GM19467 (cell line): ENCODE measurements around the gene USP40.

Experiments
- ATAC-seq: cut with Tn5 transposase; IDR thresholded peaks from one replicate; pipeline ENCODE4 v1.9.1; 2021; ENCODE audit warnings: mild to moderate bottlenecking, moderate library complexity; ENCODE audit not compliant: unreplicated experiment

The USP40 gene

GRCh38 chr2:233446606-233447305 lies 119.8 kb downstream of the USP40 start:
- ATAC-seq: no peak

GRCh38 chr2:233446121-233446520 lies 120.5 kb downstream of the USP40 start:
- ATAC-seq: no peak

- ATAC-seq: no peak
Measured at GRCh38 chr2:233445152-233445830, 121.3 kb downstream of the USP40 start.

GRCh38 chr2:233444501-233444900 lies 122.1 kb downstream of the USP40 start:
- no peak for ATAC-seq

GRCh38 chr2:233443511-233444183 lies 122.9 kb downstream of the USP40 start:
- peak; percentile 51 for ATAC-seq

GRCh38 chr2:233442028-233442310 lies 124.6 kb downstream of the USP40 start:
- ATAC-seq: no peak

GRCh38 chr2:233441161-233442027 lies 125.2 kb downstream of the USP40 start:
- no peak for ATAC-seq

GRCh38 chr2:233440714-233441113 lies 125.9 kb downstream of the USP40 start:
- ATAC-seq: no peak

GRCh38 chr2:233440314-233440713 lies 126.3 kb downstream of the USP40 start:
- no peak for ATAC-seq

- ATAC-seq: no peak
Measured at GRCh38 chr2:233439191-233439590, 127.4 kb downstream of the USP40 start.

GRCh38 chr2:233438573-233439147 lies 127.9 kb downstream of the USP40 start:
- no peak for ATAC-seq

- ATAC-seq: no peak
Measured at GRCh38 chr2:233437439-233437955, 129.1 kb downstream of the USP40 start.

GRCh38 chr2:233436691-233437438 lies 129.7 kb downstream of the USP40 start:
- no peak for ATAC-seq

- no peak for ATAC-seq
Measured at GRCh38 chr2:233436191-233436581, 130.4 kb downstream of the USP40 start.

- ATAC-seq: no peak
Measured at GRCh38 chr2:233435436-233436190, 131.0 kb downstream of the USP40 start.

- no peak for ATAC-seq
Measured at GRCh38 chr2:233434666-233435330, 131.8 kb downstream of the USP40 start.

- ATAC-seq: no peak
Measured at GRCh38 chr2:233433794-233434193, 132.8 kb downstream of the USP40 start.

GRCh38 chr2:233433029-233433428 lies 133.6 kb downstream of the USP40 start:
- no peak for ATAC-seq

GRCh38 chr2:233430651-233431050 lies 135.9 kb downstream of the USP40 start:
- no peak for ATAC-seq
